Transverse colon (tissue), 4 donors: ENCODE data around the gene TMEM132C. TPM values are rescaled to one million over a fixed set of nuclear protein-coding genes. Genes with fewer than 3 reads are reported as not detected.

Experiments
- DNase-seq: peaks from one replicate; pipeline ENCODE4 v3.0.0-alpha.2; 2019
- H3K27ac ChIP-seq, 4 donors: fragments of 200-600 bp; sonication (generic); 2 replicates each; pipeline ENCODE4 v1.5.1; 2016 to 2018; ENCODE audit warnings: inconsistent platforms in 4 of 4
- H3K27me3 ChIP-seq: fragments of 200-600 bp; sonication (generic); 2 replicates; pipeline ENCODE4 v1.5.1; 2017; ENCODE audit warnings: inconsistent platforms
- H3K36me3 ChIP-seq, 4 donors: fragments of 200-600 bp; sonication (generic); 2 replicates each; pipeline ENCODE4 v1.5.1; 2017 to 2019; ENCODE audit warnings: inconsistent platforms in 4 of 4
- H3K4me1 ChIP-seq, 4 donors: fragments of 200-600 bp; sonication (generic); 2 replicates each; pipeline ENCODE4 v1.5.1; 2017 to 2020; ENCODE audit warnings: inconsistent platforms in 4 of 4
- H3K4me3 ChIP-seq, 4 donors: fragments of 200-600 bp; sonication (generic); 1 replicate in 1 of 4; 2 replicates in 3 of 4; pipeline versions ENCODE4 v1.5.1 to v1.6.1; 2017 to 2019; ENCODE audit warnings: inconsistent platforms in 4 of 4
- H3K9me3 ChIP-seq, 2 donors: fragments of 200-600 bp; sonication (generic); 2 replicates each; pipeline ENCODE4 v1.5.1; 2017 to 2019; ENCODE audit warnings: inconsistent platforms in 2 of 2
- CTCF ChIP-seq, 5 experiments: fragments of 200-600 bp in 3 of 5; fragments of 450-650 bp in 2 of 5; sonication (generic) in 3 of 5; IDR thresholded peaks; 1 replicate in 2 of 5; 2 replicates in 3 of 5; pipeline ENCODE4 v1.5.1; 2016 to 2017; ENCODE audit warnings: antibody characterized with exemption in 5 of 5, inconsistent platforms in 3 of 5, mild to moderate bottlenecking in 2 of 5, moderate library complexity in 1 of 5
- EP300 ChIP-seq: sonication (generic); formaldehyde crosslinking; IDR thresholded peaks from one replicate; pipeline ENCODE4 v1.6.1; 2017; ENCODE audit warnings: antibody characterized with exemption, low read depth
- POLR2A ChIP-seq: fragments of 450-650 bp; IDR thresholded peaks from one replicate; pipeline ENCODE4 v1.6.1; 2016; ENCODE audit warnings: antibody characterized with exemption, mild to moderate bottlenecking, moderate library complexity
- POLR2AphosphoS5 ChIP-seq, 3 donors: sonication (generic); formaldehyde crosslinking; IDR thresholded peaks; one replicate each; pipeline ENCODE4 v1.6.1; 2016; ENCODE audit warnings: antibody characterized with exemption in 3 of 3
- WGBS, 2 donors: methylation state at CpG; one replicate each; pipeline ENCODE4 v1.1.5; 2018; ENCODE audit warnings: low coverage in 1 of 2; 5-methylcytosine and 5-hydroxymethylcytosine counted together
- in situ Hi-C, 4 donors: fragments of 200-750 bp; cut with MboI; loops; one replicate each; pipeline versions ENCODE4 v1.15.0 to v1.15.1; 2017; ENCODE audit warnings: low sequenced_read_pairs in 3 of 4, low pct_ligation_motif_present in 1 of 4, low pct_unique_long_range_greater_than_20kb in 1 of 4
- intact Hi-C: fragments of 100-400 bp; cut with DNase I; formaldehyde crosslinking; loops from one replicate; pipeline ENCODE4 v1.15.1; 2023; ENCODE audit warnings: low total_unique reads
- total RNA-seq, 4 donors: library from RNA; depleted of rRNA; stranded (reverse); fragments of >200 nt; gene quantifications; one replicate each; pipeline ENCODE4 v1.1.0, GENCODE V29; 2016

TMEM132C gene
- total RNA-seq, 4 donors from 2014 or later, result 0.20 to 1.6 (median 0.58) TPM

GRCh38 chr12:128680555-128680954, 413.6 kb downstream of the TMEM132C start:
- no peaks in the 10 kb centered on the region for H3K27me3 ChIP-seq
- DNase-seq, result no peak
- H3K36me3 ChIP-seq, result no peaks in the 10 kb centered on the region
- H3K4me1 ChIP-seq, result no peaks in the 10 kb centered on the region
- TF ChIP-seq POLR2AphosphoS5 (IDR thresholded peaks at IDR 0.05), result no peak
- TF ChIP-seq POLR2A, result no peak
- no peak for TF ChIP-seq CTCF (IDR thresholded peaks at IDR 0.05)
- TF ChIP-seq EP300, result no peak
- WGBS, 2 donors, result 27 to 68% methylated on average over 1 to 2 of the region's 2 CpGs
- in situ Hi-C loops, result no loop called here
- H3K4me3 ChIP-seq, result no peak overlapping the region
- H3K9me3 ChIP-seq, result no peaks in the 10 kb centered on the region
- intact Hi-C loops, result no loop called here
- no peak overlapping the region for H3K27ac ChIP-seq

DNA sequence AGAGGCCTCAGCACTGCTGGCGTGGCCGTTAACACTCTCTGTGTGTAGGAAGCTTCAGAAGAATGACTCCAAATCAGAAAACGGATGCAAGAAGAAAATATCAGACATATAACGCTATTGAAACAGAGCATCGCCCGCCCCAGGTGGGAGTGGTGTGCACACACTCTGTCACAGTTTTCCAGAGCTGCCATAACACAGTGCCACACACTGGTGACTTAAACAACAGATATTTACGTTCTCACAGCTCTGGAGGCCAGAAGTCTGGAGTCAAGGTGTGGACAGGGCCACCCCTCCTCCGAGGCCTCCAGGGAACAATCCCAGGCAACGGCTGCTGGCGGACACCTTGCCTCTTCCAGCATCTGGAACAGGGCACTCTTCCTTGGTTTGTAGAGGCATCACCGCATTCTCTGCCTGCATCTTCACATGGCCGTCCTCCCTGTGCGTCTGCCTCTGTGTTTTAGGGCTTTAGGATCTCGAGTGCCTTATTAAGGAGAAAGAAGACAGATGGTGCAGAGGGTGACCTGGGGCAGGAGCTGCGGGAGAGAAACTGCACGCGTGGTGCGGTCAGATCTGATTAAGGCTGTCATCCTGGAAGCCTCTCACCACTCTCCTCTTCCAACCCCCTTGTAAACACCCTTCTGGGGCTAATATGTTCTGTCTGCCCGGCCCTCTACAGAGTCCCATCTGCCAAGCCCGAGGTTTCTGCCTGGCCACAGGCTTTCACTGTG, 415.7 kb downstream of the TMEM132C start:
- intact Hi-C loops (no loop called here), in situ Hi-C loops (no loop called here)
- Histone ChIP-seq H3K27me3 (no peaks in the 10 kb centered on the region), H3K9me3 (no peaks in the 10 kb centered on the region), H3K27ac (no peak overlapping the region), H3K4me3 (no peak overlapping the region), H3K36me3 (no peaks in the 10 kb centered on the region), H3K4me1 (no peaks in the 10 kb centered on the region)
- DNase-seq, result no peak
- TF ChIP-seq EP300 (no peak), POLR2A (no peak), CTCF (IDR thresholded peaks at IDR 0.05) (no peak), POLR2AphosphoS5 (IDR thresholded peaks at IDR 0.05) (no peak)
- 83 to 85% methylated on average over 7 to 20 of the region's 20 CpGs for WGBS, 2 donors

DNA sequence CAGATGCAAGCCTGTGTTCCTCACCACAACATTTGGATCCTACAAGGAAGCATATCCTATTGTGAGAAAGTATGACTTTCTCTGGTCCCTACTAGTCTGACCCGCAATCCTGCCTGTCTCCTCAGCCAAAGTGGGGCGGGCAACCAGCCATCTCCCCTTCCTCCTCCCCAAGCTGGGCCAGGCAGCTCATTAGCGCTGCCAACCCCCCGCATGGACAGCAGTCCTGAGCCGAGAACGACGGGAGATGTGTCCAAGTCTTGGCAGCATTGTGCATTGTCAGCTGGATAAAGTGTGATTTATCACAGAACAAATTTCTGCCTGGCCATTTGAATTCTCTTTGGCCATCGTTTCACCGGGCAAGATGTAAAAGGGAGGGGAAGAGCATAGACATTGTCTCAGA, 417.4 kb downstream of the TMEM132C start:
- DNase-seq, result no peak
- TF ChIP-seq POLR2A, result no peak
- no peak for TF ChIP-seq POLR2AphosphoS5 (IDR thresholded peaks at IDR 0.05)
- TF ChIP-seq CTCF (IDR thresholded peaks at IDR 0.05), result no peak
- no peak for TF ChIP-seq EP300
- intact Hi-C loops, result no loop called here
- H3K36me3 ChIP-seq, result no peaks in the 10 kb centered on the region
- no peaks in the 10 kb centered on the region for H3K4me1 ChIP-seq
- WGBS, 2 donors, result 79% methylated on average over 9 of the region's 9 CpGs; no CpG with 5 or more reads in 1 of the 2 donors
- no peak overlapping the region for H3K27ac ChIP-seq
- no peaks in the 10 kb centered on the region for H3K9me3 ChIP-seq
- no peaks in the 10 kb centered on the region for H3K27me3 ChIP-seq
- H3K4me3 ChIP-seq, result no peak overlapping the region
- in situ Hi-C loops, result no loop called here

- in situ Hi-C loops (no loop called here), intact Hi-C loops (no loop called here)
- Histone ChIP-seq H3K9me3 (no peaks in the 10 kb centered on the region), H3K36me3 (no peaks in the 10 kb centered on the region), H3K27ac (no peak overlapping the region), H3K27me3 (no peaks in the 10 kb centered on the region), H3K4me1 (no peaks in the 10 kb centered on the region), H3K4me3 (no peak overlapping the region)
- no peak for DNase-seq
- 83 to 87% methylated on average over 3 to 11 of the region's 11 CpGs for WGBS, 2 donors
- TF ChIP-seq CTCF (IDR thresholded peaks at IDR 0.05) (no peak), POLR2AphosphoS5 (IDR thresholded peaks at IDR 0.05) (no peak), POLR2A (no peak), EP300 (no peak)
Measured at GRCh38 chr12:128685903-128686475, 419.0 kb downstream of the TMEM132C start.
